HG03342 (cell line): ENCODE measurements around the gene APOBEC3A.
A peak's percentile ranks its signal among the peaks of the same experiment; 100 is the strongest.
"Not testable (repeated sequence)": the region's sequence is repeated elsewhere in the genome, so short reads cannot be mapped to it uniquely, and the experiment has no call there.

Experiments used
- ATAC-seq: cut with Tn5 transposase; IDR thresholded peaks from one replicate; pipeline ENCODE4 v1.9.1; 2021; ENCODE audit warnings: mild to moderate bottlenecking, moderate library complexity; ENCODE audit not compliant: unreplicated experiment

The APOBEC3A gene

DNA sequence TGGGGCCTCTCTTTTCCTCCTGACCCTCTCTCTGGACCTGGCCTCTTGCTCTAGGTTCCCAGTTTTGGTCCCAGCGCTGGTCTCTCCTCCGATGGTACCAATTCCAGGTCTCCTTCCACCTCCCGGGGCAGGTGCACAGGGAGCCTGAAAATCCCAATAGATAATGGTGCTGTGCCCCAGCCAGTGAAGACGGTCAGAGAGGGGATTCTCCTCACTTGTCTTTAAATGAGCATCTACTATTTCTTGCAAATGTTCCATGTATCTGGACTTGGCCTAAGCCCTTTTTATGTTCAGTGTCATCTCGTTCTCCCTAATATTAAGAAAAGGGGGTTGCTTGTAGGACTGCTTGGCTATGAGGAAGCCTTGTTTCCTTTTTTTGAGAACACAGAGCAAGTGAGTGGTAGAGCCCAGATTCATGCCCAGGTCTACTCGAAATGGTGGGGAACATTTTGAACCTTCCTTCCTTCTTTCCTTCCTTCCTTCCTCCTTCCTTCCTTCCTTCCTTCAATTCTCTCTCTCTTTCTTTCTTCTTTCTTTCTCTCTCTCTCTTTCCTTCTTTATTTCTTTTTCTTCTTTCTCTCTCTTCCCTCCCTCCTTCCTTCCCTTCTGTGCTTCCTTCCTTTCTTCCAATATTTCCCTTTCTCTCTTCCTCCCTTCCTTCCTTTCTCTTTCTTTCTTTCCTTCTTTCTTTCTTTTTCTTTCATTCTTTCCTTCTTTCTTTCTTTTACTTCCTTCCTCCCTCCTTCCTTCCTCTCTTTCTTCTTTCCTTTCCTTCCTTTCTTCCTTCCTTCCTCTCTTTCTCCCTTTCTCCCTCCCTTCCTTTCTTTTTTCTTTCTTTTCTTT, 620 bp downstream of the APOBEC3A start:
- no peak for ATAC-seq

- not testable (repeated sequence) for ATAC-seq
Observed at GRCh38 chr22:38958651-38958943, 1.2 kb downstream of the APOBEC3A start.

- ATAC-seq: no peak
Observed at GRCh38 chr22:38959590-38959989, 2.2 kb downstream of the APOBEC3A start.

GRCh38 chr22:38960673-38961072, 3.3 kb downstream of the APOBEC3A start:
- not testable (repeated sequence) for ATAC-seq

DNA sequence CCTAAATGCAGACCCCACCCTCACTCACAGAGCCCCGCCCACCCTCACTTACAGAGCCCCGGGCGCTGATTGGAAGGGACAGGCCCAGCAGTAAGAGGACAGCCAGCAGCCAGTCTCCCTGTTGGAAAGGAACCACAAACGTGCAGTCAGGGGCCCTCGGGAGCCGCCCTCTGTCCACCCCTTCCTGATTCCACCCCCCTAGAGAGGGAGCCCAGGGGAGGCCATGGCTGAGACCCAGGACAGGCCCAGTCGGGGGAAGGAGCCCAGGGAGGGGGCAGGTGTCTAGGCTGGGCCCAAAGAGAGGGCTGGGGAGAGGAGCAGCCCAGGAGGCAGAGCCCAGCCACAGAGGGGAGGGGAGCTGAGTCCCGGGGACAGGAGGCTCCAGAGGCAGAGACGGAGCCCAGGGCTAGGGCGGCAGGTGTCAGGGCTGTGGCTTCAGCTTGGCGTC, 5.9 kb downstream of the APOBEC3A start:
- not testable (repeated sequence) for ATAC-seq

- no peak for ATAC-seq
Observed at GRCh38 chr22:38963872-38964271, 6.5 kb downstream of the APOBEC3A start.

DNA sequence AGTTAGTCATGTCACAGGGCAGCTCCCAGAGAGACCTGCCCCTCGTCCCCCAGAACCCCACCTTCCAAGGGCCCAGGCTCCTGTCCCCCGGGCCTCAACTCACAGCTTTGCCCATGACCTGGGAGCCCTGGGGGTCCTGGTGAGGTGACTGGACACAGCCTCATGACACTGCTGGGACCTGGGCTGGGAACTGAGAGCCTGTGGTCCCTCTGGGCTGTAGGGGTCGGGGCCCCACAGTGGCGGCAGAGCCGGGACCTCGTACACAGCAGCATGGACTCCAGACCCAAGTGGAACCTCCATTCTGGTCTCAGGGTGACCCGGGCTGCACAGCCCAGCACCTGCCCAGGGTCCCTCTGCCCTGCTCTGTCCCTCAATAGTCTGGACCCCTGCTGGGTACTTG, 6.9 kb downstream of the APOBEC3A start:
- no peak for ATAC-seq

GRCh38 chr22:38964989-38965388, 7.6 kb downstream of the APOBEC3A start:
- ATAC-seq: no peak

GRCh38 chr22:38965614-38966379, 8.4 kb downstream of the APOBEC3A start:
- ATAC-seq: no peak

- no peak for ATAC-seq
Observed at GRCh38 chr22:38966380-38966702, 8.9 kb downstream of the APOBEC3A start.

DNA sequence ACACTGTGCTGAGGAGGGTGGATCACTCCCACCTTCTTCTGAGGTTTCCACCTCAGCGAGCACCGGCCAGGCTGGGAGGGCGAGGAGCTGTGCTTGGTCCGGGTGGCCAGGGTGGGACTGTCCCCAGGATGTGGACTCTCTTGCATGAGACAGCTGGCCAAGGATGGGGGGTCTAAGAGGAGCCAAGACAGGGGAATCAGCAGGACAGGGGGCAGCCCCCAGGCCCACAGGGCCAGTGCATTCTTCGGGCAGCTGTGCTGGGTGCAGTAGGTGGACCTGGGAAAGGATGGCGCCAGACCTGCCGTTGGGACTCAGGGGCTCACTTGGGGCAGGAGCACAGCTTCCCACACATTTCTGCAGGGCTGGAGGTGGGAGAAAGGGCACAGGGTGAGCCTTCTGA, 9.5 kb downstream of the APOBEC3A start:
- ATAC-seq: no peak

DNA sequence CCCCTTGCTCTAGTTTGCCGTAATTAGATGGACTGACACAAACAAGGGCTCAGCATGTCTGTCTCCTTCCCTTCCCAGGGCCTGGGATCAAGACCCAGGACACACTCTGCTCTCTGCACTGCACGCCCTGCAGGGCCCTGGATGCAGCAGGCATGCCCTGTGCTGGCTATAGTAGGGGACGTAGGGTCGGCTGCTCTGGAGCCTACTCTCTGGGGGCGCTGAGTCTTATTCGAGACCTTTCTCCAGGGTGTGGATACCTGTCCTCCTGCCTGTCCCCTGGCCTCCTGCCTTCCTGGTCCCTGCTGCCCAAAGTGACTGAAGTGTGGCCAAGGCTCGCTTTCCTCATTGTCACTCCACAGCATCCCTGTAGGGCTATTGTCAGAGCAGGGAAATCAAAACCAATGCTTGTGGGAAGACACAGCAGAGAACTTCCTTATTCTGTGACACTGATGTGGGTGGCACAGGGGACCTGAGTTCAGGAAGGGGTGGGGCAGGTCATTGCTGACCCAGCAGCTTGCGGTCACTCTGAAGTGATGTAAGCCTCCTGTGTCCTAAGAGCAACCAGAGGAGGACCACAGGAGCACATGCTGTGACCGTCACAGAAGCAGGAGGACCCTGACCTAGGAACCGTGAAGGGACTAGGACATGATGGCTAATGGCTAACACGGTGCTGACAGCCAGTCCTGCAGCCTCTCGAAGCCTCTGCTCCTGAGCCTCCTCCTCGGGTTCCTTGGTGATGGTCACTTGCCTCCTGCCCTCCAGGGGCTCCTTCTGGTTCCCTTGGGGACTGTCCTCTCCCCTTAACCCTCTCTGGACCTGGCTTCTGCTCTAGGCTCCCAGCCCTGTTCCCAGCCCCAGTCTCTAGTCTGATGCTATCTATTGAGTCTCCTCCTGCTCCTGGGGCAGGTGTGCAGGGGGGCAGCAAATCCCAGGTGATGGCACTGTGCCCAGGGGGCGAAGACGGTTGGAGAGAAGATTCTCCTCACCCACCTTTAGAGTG, 10.3 kb downstream of the APOBEC3A start:
- no peak for ATAC-seq

DNA sequence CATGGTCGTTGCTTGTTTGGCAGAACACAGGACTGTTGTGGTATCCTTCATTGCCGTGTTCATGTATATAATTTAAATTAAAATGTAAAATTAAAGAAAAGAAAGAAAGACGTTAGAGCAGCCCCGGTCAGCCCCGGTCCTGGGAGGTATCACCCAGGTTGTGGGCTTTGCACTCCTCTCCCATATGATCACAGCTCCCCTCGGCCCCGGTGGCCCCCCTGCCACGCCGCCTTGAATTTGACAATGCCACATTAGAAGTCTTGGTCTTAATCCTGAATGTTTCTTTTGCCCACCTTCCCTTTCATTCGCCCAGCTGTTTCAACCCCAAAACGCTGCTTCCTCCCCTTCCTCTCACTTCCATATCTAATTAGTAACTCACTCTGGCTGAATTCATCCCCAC, 11.4 kb downstream of the APOBEC3A start:
- no peak for ATAC-seq

- ATAC-seq: no peak
Observed at GRCh38 chr22:38970551-38970950, 13.1 kb downstream of the APOBEC3A start.

- ATAC-seq: no peak
Observed at GRCh38 chr22:38971202-38971601, 13.8 kb downstream of the APOBEC3A start.

DNA sequence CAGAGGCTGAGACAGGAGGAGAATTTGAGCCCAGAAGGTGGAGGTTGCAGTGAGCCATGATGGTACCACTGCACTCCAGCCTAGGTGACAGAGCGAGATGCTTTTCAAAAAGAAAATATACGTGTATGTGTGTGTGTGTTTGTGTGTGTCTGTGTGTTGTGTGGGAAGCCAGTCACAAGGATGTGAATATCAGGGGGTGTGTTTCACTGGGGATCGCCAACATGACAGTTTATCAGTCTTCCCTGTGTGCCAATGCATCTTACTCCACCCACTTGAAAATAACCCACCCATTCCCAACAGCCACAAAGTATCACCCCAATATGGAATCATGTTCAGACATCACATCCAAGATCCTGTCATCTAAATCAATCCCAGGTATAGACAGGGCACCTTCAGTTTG, 14.4 kb downstream of the APOBEC3A start:
- no peak for ATAC-seq

DNA sequence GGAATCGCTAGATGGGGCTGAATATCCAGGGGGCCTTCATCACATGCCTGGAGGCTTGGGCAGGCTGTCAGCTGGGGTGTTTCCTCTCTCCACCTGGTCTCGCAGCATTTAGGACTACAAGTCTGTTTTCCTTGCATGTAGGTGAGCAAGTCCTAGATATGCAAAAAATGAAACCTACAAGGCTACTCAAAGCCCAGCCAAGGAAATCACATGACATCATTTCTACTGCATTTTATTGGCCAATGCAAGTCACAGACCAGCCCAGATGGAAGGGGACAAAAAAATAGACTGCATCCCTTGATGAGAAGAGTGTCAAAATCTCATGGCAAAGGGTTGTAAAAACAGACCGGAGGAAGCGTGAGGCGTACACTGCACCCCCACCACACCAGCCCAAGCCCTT, 15.1 kb downstream of the APOBEC3A start:
- no peak for ATAC-seq

DNA sequence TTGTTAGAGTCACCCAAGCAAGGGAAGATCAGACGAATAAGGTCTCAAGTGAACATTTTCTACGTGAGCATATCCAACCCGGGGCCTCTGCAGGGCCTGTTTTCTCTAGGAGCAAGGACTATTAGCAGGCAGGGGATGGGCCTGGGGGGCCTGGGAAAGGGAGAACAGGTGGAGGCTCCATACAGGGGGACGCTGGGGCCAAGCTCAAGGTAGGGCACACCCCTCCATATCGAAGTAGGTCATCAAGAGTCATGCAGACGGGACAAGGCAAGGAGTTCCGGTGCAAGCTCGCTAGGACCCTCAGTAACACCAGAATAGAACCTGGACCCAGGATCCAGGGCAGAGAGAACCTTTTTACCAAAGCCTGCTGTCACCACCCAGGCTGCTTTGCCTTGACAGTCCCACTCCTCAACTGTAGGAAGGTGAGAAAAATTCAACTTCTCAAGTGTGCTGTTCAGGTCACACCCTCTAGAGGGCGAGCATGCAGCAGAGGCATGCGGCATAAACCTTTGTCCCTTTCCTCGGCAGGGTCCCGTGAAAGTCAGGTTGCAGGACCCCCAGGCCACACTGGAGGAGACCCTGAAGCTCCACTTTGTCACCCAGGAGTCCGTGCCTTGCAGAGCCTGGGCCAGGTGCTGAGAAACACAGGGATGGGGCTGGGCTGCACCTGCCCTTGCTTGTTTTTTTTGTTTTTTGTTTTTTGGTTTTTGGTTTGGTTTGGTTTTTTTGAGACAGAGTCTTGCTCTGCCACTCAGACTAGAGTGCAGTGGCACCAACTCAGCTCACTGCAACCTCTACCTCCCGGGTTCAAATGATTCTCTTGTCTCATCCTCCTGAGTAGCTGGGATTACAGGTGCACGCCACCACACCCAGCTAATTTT, 16.1 kb downstream of the APOBEC3A start:
- ATAC-seq: peak; percentile 42

GRCh38 chr22:38974170-38974825, 16.9 kb downstream of the APOBEC3A start:
- ATAC-seq: no peak

GRCh38 chr22:38974826-38975175, 17.4 kb downstream of the APOBEC3A start:
- ATAC-seq: no peak
